ENCODE data around the gene ZNF334. TPM values are rescaled to one million over a fixed set of nuclear protein-coding genes. Genes with fewer than 3 reads are reported as not detected.

The ZNF334 gene
- total RNA-seq, 1 experiment from 2014 or later = 0.94 TPM

DNA sequence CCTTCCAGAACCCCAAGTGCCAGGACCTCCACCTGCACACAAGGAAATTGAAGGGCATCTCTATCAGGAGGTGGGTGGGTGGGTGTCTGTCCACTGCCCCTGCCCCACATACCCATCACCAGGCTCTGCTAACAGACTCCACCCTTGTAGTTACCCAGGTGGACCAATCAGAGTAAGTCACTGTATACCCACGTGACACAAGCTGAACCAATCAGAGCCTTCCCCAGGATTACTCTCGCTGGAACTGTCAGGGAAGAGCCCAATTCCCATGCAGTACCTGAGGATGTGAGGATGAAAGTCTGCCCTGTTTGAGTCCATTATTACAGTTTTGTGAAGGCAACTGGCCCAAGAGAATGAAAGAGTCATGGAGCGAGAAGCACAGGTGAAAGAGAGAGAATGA, 32.9 kb upstream of the ZNF334 start:
- no peak for DNase-seq (ENCODE audit: extremely low read depth, low read depth)

- DNase-seq (ENCODE audit: extremely low read depth, low read depth) = no peak
Observed at GRCh38 chr20:46545827-46546138, 32.4 kb upstream of the ZNF334 start.

GRCh38 chr20:46545077-46545826, 31.9 kb upstream of the ZNF334 start:
- no peak for DNase-seq (ENCODE audit: extremely low read depth, low read depth)

GRCh38 chr20:46544576-46544975, 31.2 kb upstream of the ZNF334 start:
- no peak for DNase-seq (ENCODE audit: extremely low read depth, low read depth)

- DNase-seq (ENCODE audit: extremely low read depth, low read depth) = no peak
Observed at GRCh38 chr20:46543959-46544358, 30.6 kb upstream of the ZNF334 start.

- DNase-seq (ENCODE audit: extremely low read depth, low read depth) = no peak
Observed at GRCh38 chr20:46543033-46543432, 29.7 kb upstream of the ZNF334 start.

DNA sequence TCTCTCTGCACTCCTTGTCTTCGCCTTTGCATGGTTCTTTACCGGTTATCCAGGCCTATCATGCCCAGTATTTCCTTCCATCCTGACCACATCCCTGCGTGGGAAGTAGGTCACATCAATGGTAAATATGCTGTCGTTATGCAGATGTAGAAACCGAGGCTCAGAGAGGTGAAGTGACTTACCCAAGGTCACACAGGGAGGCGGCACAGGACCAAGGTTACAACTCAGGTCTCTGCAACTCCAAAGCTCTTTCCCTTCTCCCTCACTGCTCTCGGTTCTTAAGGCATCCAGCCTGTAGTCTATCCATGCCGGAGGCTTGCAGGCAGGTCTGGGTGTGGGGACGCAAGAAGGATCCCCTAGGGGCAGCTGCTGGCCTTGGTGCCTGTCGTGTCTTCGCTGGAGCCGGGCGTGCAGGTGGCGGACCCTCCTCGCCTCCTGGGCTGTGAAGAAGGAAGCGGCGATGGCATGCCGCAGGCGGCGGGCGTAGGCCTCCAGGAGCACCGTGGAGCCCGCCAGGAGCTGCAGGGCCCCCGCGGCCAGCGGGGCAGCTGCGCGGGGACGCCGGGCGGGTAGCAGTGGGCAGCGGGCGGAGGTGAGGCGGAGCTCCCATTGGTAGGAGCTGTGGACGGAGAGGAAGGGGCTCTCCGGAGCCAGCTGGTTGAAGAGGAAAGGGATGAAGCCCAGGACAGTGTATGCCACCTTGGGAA, 28.0 kb upstream of the ZNF334 start:
- no peak for DNase-seq (ENCODE audit: extremely low read depth, low read depth)

DNA sequence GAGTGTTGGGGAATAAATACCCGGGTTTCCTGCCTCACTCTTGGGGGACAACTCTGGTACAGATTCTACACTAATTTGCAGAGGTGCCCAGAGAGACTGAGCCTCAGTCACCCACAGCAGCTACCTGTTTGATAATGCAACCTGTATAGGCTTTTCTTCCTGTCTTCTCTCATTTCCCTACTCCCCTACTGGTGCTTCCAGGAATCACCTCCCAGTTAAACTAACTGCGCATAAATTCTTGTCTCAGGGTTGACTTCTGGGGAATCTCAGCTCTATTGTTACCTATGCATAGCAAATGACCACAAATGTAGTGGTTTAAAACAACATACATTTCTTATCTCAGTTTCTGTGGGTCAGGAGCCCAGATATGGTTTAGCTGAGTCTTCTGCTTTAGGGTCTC, 25.8 kb upstream of the ZNF334 start:
- no peak for DNase-seq (ENCODE audit: extremely low read depth, low read depth)

- DNase-seq (ENCODE audit: extremely low read depth, low read depth) = no peak
Observed at GRCh38 chr20:46530640-46531039, 17.3 kb upstream of the ZNF334 start.

- DNase-seq (ENCODE audit: extremely low read depth, low read depth) = no peak
Observed at GRCh38 chr20:46523696-46524328, 10.5 kb upstream of the ZNF334 start.

GRCh38 chr20:46523108-46523507, 9.7 kb upstream of the ZNF334 start:
- DNase-seq (ENCODE audit: extremely low read depth, low read depth) = no peak

DNA sequence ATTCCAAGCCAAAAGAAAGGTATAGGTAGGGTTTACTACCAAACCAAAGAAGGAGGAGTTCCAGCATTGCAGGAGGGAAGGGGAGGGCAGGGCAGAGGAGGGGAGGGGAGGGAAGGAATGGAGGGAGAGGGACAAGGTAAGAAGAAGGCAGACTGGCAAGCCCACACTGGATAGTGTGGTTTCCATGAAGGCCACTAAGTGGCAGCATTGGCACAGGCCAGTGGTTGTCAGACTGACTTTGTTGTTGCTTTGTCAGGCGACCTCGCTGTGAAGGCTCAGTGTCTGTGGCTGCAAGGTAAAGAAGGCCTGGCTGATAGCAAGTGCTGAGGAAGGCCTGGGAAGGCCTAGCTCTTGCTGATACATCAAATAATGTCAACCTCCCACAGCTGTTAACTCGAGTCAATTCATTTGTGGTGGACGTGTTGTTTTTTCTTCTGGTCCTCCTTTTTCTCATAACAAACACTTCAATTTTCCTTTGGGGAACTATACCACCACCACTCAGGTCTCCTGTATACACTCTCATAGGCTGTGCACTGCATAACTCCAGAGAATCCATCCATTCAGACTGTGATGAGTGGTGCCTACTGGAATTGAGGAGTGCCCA, 7.7 kb upstream of the ZNF334 start:
- peak; percentile 35 for DNase-seq (ENCODE audit: extremely low read depth, low read depth)

DNA sequence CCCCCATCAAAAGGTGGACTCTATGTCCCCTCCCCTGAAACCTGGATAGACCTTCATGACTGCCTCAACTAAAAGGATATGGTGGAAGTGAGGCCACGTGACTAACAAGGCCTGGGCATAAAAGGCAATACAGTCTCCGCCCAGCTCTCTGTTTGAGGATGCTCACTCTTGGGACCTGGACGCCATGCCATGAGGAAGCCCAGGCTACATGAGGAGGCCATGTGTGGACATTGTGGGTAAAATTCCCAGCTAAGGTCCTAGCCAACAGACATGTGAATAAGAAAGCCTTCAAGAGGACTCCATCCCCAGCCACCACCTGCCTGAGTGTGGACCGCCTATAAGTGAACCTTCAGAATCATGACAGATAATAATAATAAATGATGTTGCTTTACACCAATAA, 7.2 kb upstream of the ZNF334 start:
- DNase-seq (ENCODE audit: extremely low read depth, low read depth) = no peak

DNA sequence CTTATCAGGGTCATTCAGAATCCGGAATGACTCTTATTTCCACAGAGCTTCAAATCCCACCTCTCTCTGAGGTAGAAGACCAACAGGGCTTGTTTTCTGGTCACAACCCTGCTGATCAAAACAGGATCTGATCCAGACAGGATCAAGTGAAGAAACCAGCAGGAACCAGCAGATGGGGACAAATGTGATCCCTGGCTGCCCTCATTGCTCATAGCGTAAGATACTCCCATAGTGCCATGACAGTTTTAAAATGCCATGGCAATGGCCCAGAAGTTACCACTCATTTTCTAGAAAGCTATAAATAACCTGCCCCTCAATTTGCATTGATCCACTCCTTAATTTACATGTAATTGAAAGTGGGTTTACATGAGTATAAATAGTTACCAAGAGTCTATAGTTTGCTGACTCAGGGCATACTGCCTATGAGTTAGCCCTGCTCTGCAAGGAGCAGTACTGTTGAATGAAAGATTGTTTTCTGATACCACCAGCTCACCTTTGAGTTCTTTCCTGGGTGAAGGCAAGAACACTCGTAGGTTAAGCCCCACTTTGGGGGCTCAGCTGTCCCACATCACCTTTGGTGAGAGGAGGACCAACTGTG, 6.2 kb upstream of the ZNF334 start:
- DNase-seq (ENCODE audit: extremely low read depth, low read depth) = no peak

GRCh38 chr20:46509523-46509922, 3.8 kb downstream of the ZNF334 start:
- no peak for DNase-seq (ENCODE audit: extremely low read depth, low read depth)

- no peak for DNase-seq (ENCODE audit: extremely low read depth, low read depth)
Observed at GRCh38 chr20:46507760-46508407, 5.5 kb downstream of the ZNF334 start.

GRCh38 chr20:46505506-46505905, 7.9 kb downstream of the ZNF334 start:
- DNase-seq (ENCODE audit: extremely low read depth, low read depth) = no peak

DNA sequence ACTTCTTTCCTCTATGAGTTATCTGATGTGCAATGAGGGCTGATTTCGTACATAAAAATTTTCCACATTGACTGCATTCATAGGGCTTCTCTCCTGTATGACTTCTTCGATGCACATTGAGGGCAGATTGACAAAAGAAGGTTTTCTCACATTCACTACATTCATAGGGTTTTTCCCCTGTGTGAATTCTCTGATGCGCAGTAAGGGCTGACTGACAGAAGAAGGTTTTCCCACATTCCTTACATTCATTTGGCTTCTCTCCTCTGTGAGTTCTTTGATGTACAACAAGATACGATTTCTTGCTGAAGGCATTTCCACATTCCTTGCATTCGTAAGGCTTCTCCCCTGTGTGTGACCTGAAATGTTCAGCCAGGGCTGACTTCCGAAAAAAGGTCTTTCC, 11.4 kb downstream of the ZNF334 start:
- no peak for DNase-seq (ENCODE audit: extremely low read depth, low read depth)

- DNase-seq (ENCODE audit: extremely low read depth, low read depth) = no peak
Observed at GRCh38 chr20:46501337-46501942, 11.9 kb downstream of the ZNF334 start.

GRCh38 chr20:46494077-46494476, 19.3 kb downstream of the ZNF334 start:
- DNase-seq (ENCODE audit: extremely low read depth, low read depth) = no peak

Data from NCI-H460 (cell line).